ENCODE data around the gene JPH3.
"Not testable (repeated sequence)": the region's sequence is repeated elsewhere in the genome, so short reads cannot be mapped to it uniquely, and the experiment has no call there.

Gene JPH3

GRCh38 chr16:87715231-87715630, 112.9 kb downstream of the JPH3 start:
- no peak overlapping the region for H3K4me3 ChIP-seq (replicated peaks; ENCODE audit: low read depth, low read length)
- TF ChIP-seq CTCF (IDR thresholded peaks at IDR 0.05; ENCODE audit: low read length, missing control alignments): no peak
- DNase-seq (ENCODE audit: low read depth): no peak

- DNase-seq (ENCODE audit: low read depth): no peak
- no peak overlapping the region for H3K4me3 ChIP-seq (replicated peaks; ENCODE audit: low read depth, low read length)
- TF ChIP-seq CTCF (IDR thresholded peaks at IDR 0.05; ENCODE audit: low read length, missing control alignments): no peak
These were observed 113.3 kb downstream of the JPH3 start for GRCh38 chr16:87715658-87716057.

- H3K4me3 ChIP-seq (replicated peaks; ENCODE audit: low read depth, low read length); DNase-seq (ENCODE audit: low read depth): not testable (repeated sequence)
These were observed 116.5 kb downstream of the JPH3 start for GRCh38 chr16:87718831-87719230.

GRCh38 chr16:87720446-87720845, 118.1 kb downstream of the JPH3 start:
- H3K4me3 ChIP-seq (replicated peaks; ENCODE audit: low read depth, low read length): no peak overlapping the region
- DNase-seq (ENCODE audit: low read depth): no peak
- TF ChIP-seq CTCF (IDR thresholded peaks at IDR 0.05; ENCODE audit: low read length, missing control alignments): no peak

- no peak for TF ChIP-seq CTCF (IDR thresholded peaks at IDR 0.05; ENCODE audit: low read length, missing control alignments)
- no peak overlapping the region for H3K4me3 ChIP-seq (replicated peaks; ENCODE audit: low read depth, low read length)
- DNase-seq (ENCODE audit: low read depth): no peak
These were observed 119.6 kb downstream of the JPH3 start for GRCh38 chr16:87721622-87722585.

GRCh38 chr16:87722590-87723225, 120.4 kb downstream of the JPH3 start:
- no peak for TF ChIP-seq CTCF (IDR thresholded peaks at IDR 0.05; ENCODE audit: low read length, missing control alignments)
- no peak for DNase-seq (ENCODE audit: low read depth)

GRCh38 chr16:87723226-87723623, 120.9 kb downstream of the JPH3 start:
- DNase-seq (ENCODE audit: low read depth): peak; percentile 77
- TF ChIP-seq CTCF (IDR thresholded peaks at IDR 0.05; ENCODE audit: low read length, missing control alignments): no peak
- no peak overlapping the region for H3K4me3 ChIP-seq (replicated peaks; ENCODE audit: low read depth, low read length)

More at GRCh38 chr16:87722590-87723225, 120.4 kb downstream of the JPH3 start:
- no peak overlapping the region for H3K4me3 ChIP-seq (replicated peaks; ENCODE audit: low read depth, low read length)

Data from fibroblast of pulmonary artery (primary cell).